Measurements from ENCODE around the gene SPIRE1.
"Not testable (repeated sequence)": the region's sequence is repeated elsewhere in the genome, so short reads cannot be mapped to it uniquely, and the experiment has no call there.

SPIRE1 gene

GRCh38 chr18:12551943-12552878 is 105.7 kb downstream of the SPIRE1 start:
- DNase-seq = not testable (repeated sequence)

- DNase-seq = not testable (repeated sequence)
Observed at GRCh38 chr18:12551466-12551865, 106.4 kb downstream of the SPIRE1 start.

- DNase-seq = no peak
Observed at GRCh38 chr18:12543697-12544096, 114.2 kb downstream of the SPIRE1 start.

- DNase-seq = no peak
Observed at GRCh38 chr18:12540751-12541150, 117.2 kb downstream of the SPIRE1 start.

- not testable (repeated sequence) for DNase-seq
Observed at GRCh38 chr18:12539158-12539557, 118.7 kb downstream of the SPIRE1 start.

- DNase-seq = no peak
Observed at GRCh38 chr18:12534820-12535219, 123.1 kb downstream of the SPIRE1 start.

- no peak for DNase-seq
Observed at GRCh38 chr18:12532661-12533060, 125.2 kb downstream of the SPIRE1 start.

- no peak for DNase-seq
Observed at GRCh38 chr18:12531749-12532148, 126.2 kb downstream of the SPIRE1 start.

GRCh38 chr18:12520442-12520992 is 137.4 kb downstream of the SPIRE1 start:
- DNase-seq = no peak

- no peak for DNase-seq
Observed at GRCh38 chr18:12518832-12519531, 138.9 kb downstream of the SPIRE1 start.

GRCh38 chr18:12518326-12518725 is 139.6 kb downstream of the SPIRE1 start:
- no peak for DNase-seq

GRCh38 chr18:12517142-12517825 is 140.6 kb downstream of the SPIRE1 start:
- no peak for DNase-seq

- DNase-seq = no peak
Observed at GRCh38 chr18:12516049-12516630, 141.8 kb downstream of the SPIRE1 start.

- no peak for DNase-seq
Observed at GRCh38 chr18:12515550-12515949, 142.4 kb downstream of the SPIRE1 start.

GRCh38 chr18:12507007-12507406 is 150.9 kb downstream of the SPIRE1 start:
- DNase-seq = no peak

GRCh38 chr18:12500986-12501385 is 156.9 kb downstream of the SPIRE1 start:
- DNase-seq = no peak

GRCh38 chr18:12497839-12498238 is 160.1 kb downstream of the SPIRE1 start:
- no peak for DNase-seq

- DNase-seq = no peak
Observed at GRCh38 chr18:12497296-12497695, 160.6 kb downstream of the SPIRE1 start.

GRCh38 chr18:12492907-12493306 is 165.0 kb downstream of the SPIRE1 start:
- DNase-seq = no peak

- DNase-seq = no peak
Observed at GRCh38 chr18:12491611-12492435, 166.1 kb downstream of the SPIRE1 start.

GRCh38 chr18:12485479-12486105 is 172.3 kb downstream of the SPIRE1 start:
- no peak for DNase-seq

All from bone marrow (tissue), 2 donors.